PC-9 (cell line): ENCODE measurements around the gene RNF227. TPM values are rescaled to one million over a fixed set of nuclear protein-coding genes. Genes with fewer than 3 reads are reported as not detected.
A peak's percentile ranks its signal among the peaks of the same experiment; 100 is the strongest.

Experiments used
- BruUV-seq: library from RNA; stranded (reverse); fragments of 400-500 nt; replicated peaks from 2 replicates; lab custom pipeline; 2021; lab: Mats Ljungman, UMichigan
- CTCF ChIA-PET: fragments of 300-600 bp; sonication (Branson Sonifier 250); formaldehyde crosslinking; loops from one replicate; lab custom pipeline; 2022; ENCODE audit warnings: antibody characterized with exemption; lab: Charles Lee
- POLR2A ChIA-PET: fragments of 300-600 bp; sonication (Branson Sonifier 250); formaldehyde crosslinking; loops from one replicate; lab custom pipeline; 2022; ENCODE audit warnings: antibody characterized with exemption; ENCODE audit not compliant: unreplicated experiment; lab: Charles Lee
- DNase-seq, 2 experiments: peaks; one replicate each; pipeline versions ENCODE4 v3.0.0 to v3.0.0-alpha.2; 2015 to 2022; ENCODE audit warnings: mixed read lengths in 1 of 2
- H2AFZ ChIP-seq: fragments of 200-600 bp; sonication (generic); 2 replicates; pipeline ENCODE4 v1.8.1; 2017; ENCODE audit warnings: antibody characterized with exemption
- H3F3A ChIP-seq: fragments of 200-600 bp; sonication (generic); 2 replicates; pipeline ENCODE4 v1.8.1; 2017; ENCODE audit warnings: antibody characterized with exemption, mild to moderate bottlenecking, low read depth; ENCODE audit not compliant: insufficient read depth
- H3K27ac ChIP-seq: fragments of 200-600 bp; sonication (generic); 2 replicates; pipeline ENCODE4 v1.6.1; 2016; ENCODE audit warnings: mixed run types
- H3K27me3 ChIP-seq: fragments of 200-600 bp; sonication (generic); 2 replicates; pipeline ENCODE4 v1.6.1; 2016; ENCODE audit warnings: low read depth, mixed run types; ENCODE audit not compliant: insufficient read depth
- H3K36me3 ChIP-seq: fragments of 200-600 bp; sonication (generic); 2 replicates; pipeline ENCODE4 v1.6.1; 2016; ENCODE audit warnings: low read depth, mixed run types
- H3K4me1 ChIP-seq: fragments of 200-600 bp; sonication (generic); replicated peaks from 2 replicates; pipeline ENCODE4 v1.6.1; 2016; ENCODE audit warnings: mixed run types; ENCODE audit not compliant: insufficient read depth
- H3K4me2 ChIP-seq: fragments of 200-600 bp; sonication (generic); 2 replicates; pipeline ENCODE4 v1.6.1; 2017; ENCODE audit warnings: mixed run types
- H3K4me3 ChIP-seq: fragments of 200-600 bp; sonication (generic); 2 replicates; pipeline ENCODE4 v1.6.1; 2016; ENCODE audit warnings: mixed run types
- H3K79me2 ChIP-seq: fragments of 200-600 bp; sonication (generic); 2 replicates; pipeline ENCODE4 v1.6.1; 2017; ENCODE audit warnings: low read depth, mixed run types
- H3K9me2 ChIP-seq: fragments of 200-600 bp; sonication (generic); 2 replicates; pipeline ENCODE4 v1.8.1; 2017; ENCODE audit warnings: mild to moderate bottlenecking; ENCODE audit not compliant: insufficient read depth
- H3K9me3 ChIP-seq: fragments of 200-600 bp; sonication (generic); 2 replicates; pipeline ENCODE4 v1.8.1; 2016; ENCODE audit warnings: low read depth; ENCODE audit not compliant: insufficient read depth
- H4K20me1 ChIP-seq: fragments of 200-600 bp; sonication (generic); 2 replicates; pipeline ENCODE4 v1.8.1; 2017; ENCODE audit not compliant: insufficient read depth
- EZH2 ChIP-seq: fragments of 200-600 bp; sonication (generic); IDR thresholded peaks from 2 replicates; pipeline ENCODE4 v1.8.0; 2017; ENCODE audit warnings: antibody characterized with exemption, low read depth
- intact Hi-C: fragments of 100-400 bp; cut with micrococcal nuclease; formaldehyde crosslinking; loops from one replicate; pipeline ENCODE4 v1.10.0; 2022; ENCODE audit not compliant: unreplicated experiment
- total RNA-seq: library from RNA; stranded (reverse); gene quantifications from 2 replicates; pipeline ENCODE4 v1.2.3, GENCODE V29; 2021
- TF ChIP-seq, protein P1 (sequence below): fragments of 200-600 bp; sonication (generic); conservative IDR thresholded peaks from 2 replicates; pipeline ENCODE4 v1.6.1; 2017; ENCODE audit warnings: mixed run types, antibody characterized with exemption, mild to moderate bottlenecking, moderate library complexity

The RNF227 gene
- total RNA-seq, 1 experiment from 2014 or later = 3.1 TPM

DNA sequence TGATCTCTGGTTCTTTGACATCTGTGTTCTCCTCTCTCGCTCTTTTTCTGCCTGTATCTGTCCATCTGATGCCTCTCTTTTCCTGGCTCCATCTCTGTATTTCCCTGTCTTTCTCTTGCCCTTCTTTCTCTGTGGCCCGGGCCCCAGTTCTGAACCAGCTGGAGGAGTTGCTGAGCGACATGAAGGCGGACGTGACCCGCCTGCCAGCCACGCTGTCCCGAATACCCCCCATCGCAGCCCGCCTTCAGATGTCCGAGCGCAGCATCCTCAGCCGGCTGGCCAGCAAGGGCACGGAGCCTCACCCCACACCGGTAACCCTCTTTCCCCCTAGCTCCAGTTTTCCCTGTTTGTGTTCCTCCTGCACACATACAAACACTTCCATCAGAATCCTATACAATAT, 5.8 kb downstream of the RNF227 start:
- Histone ChIP-seq H3K79me2 (no peaks in the 10 kb centered on the region), H3K4me2 (no peak overlapping the region), H3K4me3 (no peak overlapping the region), H3K27ac (no peak overlapping the region), H3F3A (peaks cover 14% of the 10 kb centered on the region; the same call in 1 of the 2 replicates), H2AFZ (no peak overlapping the region), H4K20me1 (no peaks in the 10 kb centered on the region), H3K36me3 (no peaks in the 10 kb centered on the region), H3K9me3 (no peaks in the 10 kb centered on the region), H3K9me2 (no peaks in the 10 kb centered on the region), H3K4me1 (no peaks in the 10 kb centered on the region), H3K27me3 (no peaks in the 10 kb centered on the region)
- BruUV-seq = no TSS peak
- intact Hi-C loops = loop anchor here (5.0 kb wide), 1 partner anchor 48 kb away; no protein-coding TSS in a partner anchor
- POLR2A ChIA-PET = interaction anchor here (0.6 kb wide), 1 partner anchor 249 kb away, joined by 4 read pairs; no protein-coding TSS in a partner anchor
- CTCF ChIA-PET = no interaction called here
- DNase-seq = no peak
- TF ChIP-seq EZH2 = no peak
- TF ChIP-seq, protein P1, sequence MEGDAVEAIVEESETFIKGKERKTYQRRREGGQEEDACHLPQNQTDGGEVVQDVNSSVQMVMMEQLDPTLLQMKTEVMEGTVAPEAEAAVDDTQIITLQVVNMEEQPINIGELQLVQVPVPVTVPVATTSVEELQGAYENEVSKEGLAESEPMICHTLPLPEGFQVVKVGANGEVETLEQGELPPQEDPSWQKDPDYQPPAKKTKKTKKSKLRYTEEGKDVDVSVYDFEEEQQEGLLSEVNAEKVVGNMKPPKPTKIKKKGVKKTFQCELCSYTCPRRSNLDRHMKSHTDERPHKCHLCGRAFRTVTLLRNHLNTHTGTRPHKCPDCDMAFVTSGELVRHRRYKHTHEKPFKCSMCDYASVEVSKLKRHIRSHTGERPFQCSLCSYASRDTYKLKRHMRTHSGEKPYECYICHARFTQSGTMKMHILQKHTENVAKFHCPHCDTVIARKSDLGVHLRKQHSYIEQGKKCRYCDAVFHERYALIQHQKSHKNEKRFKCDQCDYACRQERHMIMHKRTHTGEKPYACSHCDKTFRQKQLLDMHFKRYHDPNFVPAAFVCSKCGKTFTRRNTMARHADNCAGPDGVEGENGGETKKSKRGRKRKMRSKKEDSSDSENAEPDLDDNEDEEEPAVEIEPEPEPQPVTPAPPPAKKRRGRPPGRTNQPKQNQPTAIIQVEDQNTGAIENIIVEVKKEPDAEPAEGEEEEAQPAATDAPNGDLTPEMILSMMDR = no peak

DNA sequence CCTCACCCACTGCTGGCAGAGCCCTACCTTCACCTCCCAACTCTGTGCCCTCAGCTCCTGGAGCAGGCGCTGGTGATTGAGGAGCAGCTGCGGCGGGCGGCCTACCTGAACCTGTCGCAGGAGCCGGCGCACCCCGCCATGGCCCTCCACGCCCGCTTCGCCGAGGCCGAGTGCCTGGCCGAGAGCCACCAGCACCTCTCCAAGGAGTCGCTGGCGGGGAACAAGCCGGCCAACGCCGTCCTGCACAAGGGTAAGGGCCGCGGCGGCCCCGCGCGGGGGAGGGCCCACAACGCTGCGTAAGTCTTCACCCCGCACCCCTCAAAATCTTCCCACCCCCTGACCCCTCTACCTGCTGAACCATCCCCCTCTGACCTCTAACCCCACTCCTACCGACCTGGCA, 7.0 kb downstream of the RNF227 start:
- CTCF ChIA-PET = no interaction called here
- no TSS peak for BruUV-seq

GRCh38 chr17:7903154-7904103, 12.7 kb downstream of the RNF227 start:
- H3K36me3 ChIP-seq = no peaks in the 10 kb centered on the region
- ChIA-PET CTCF (no interaction called here), POLR2A (no interaction called here)
- no peak overlapping the region for H3K4me3 ChIP-seq
- H3K27me3 ChIP-seq = no peaks in the 10 kb centered on the region
- H3F3A ChIP-seq = no peaks in the 10 kb centered on the region
- H3K4me2 ChIP-seq = no peak overlapping the region
- no peak for TF ChIP-seq EZH2
- TF ChIP-seq, protein P1 = no peak
- no peaks in the 10 kb centered on the region for H3K9me2 ChIP-seq
- DNase-seq = peak in 1 of 2 experiments; percentile 14
- H3K27ac ChIP-seq = no peak overlapping the region
- H3K9me3 ChIP-seq = no peaks in the 10 kb centered on the region
- BruUV-seq = TSS peak; percentile 16
- no peaks in the 10 kb centered on the region for H3K4me1 ChIP-seq
- no peaks in the 10 kb centered on the region for H4K20me1 ChIP-seq
- no peak overlapping the region for H2AFZ ChIP-seq
- H3K79me2 ChIP-seq = no peaks in the 10 kb centered on the region
- intact Hi-C loops = no loop called here

More for the DNA sequence above, 7.0 kb downstream of the RNF227 start:
- H3K27ac ChIP-seq = no peak overlapping the region
- DNase-seq = no peak
- H3K9me3 ChIP-seq = no peaks in the 10 kb centered on the region
- POLR2A ChIA-PET = no interaction called here
- H3K36me3 ChIP-seq = no peaks in the 10 kb centered on the region
- H4K20me1 ChIP-seq = no peaks in the 10 kb centered on the region
- H3K4me1 ChIP-seq = no peaks in the 10 kb centered on the region
- H2AFZ ChIP-seq = no peak overlapping the region
- no peaks in the 10 kb centered on the region for H3K79me2 ChIP-seq
- H3K4me2 ChIP-seq = no peak overlapping the region
- H3K9me2 ChIP-seq = no peaks in the 10 kb centered on the region
- intact Hi-C loops = no loop called here
- no peaks in the 10 kb centered on the region for H3K27me3 ChIP-seq
- TF ChIP-seq, protein P1 = no peak
- TF ChIP-seq EZH2 = no peak
- no peak overlapping the region for H3K4me3 ChIP-seq
- peaks cover 3% of the 10 kb centered on the region; the same call in 1 of the 2 replicates for H3F3A ChIP-seq
